ENCODE results near the gene CNGA1.
"Not testable (repeated sequence)": the region's sequence is repeated elsewhere in the genome, so short reads cannot be mapped to it uniquely, and the experiment has no call there.

The CNGA1 gene

GRCh38 chr4:48017108-48017571 is 659 bp upstream of the CNGA1 start:
- Histone ChIP-seq H3K27me3 (ENCODE audit: insufficient read depth, poor library complexity, severe bottlenecking) (no peaks in the 10 kb centered on the region), H3K27ac (ENCODE audit: poor library complexity, severe bottlenecking) (peak overlapping the region; percentile 65), H3K9me3 (ENCODE audit: severe bottlenecking) (no peaks in the 10 kb centered on the region), H3K4me3 (ENCODE audit: severe bottlenecking) (peak overlapping the region; percentile 58), H3K4me1 (ENCODE audit: insufficient read depth, poor library complexity, severe bottlenecking) (peaks cover 5% of the 10 kb centered on the region), H3K36me3 (ENCODE audit: low read depth) (no peaks in the 10 kb centered on the region)
- peak; percentile 80 for DNase-seq (ENCODE audit: low spot score)
- TF ChIP-seq CTCF (IDR thresholded peaks at IDR 0.05; ENCODE audit: poor library complexity, severe bottlenecking), result no peak
- peak; percentile 71 for ATAC-seq (ENCODE audit: low read depth)

GRCh38 chr4:48015678-48016077 is 803 bp downstream of the CNGA1 start:
- H3K27me3 ChIP-seq (ENCODE audit: insufficient read depth, poor library complexity, severe bottlenecking), result no peaks in the 10 kb centered on the region
- no peak overlapping the region for H3K27ac ChIP-seq (ENCODE audit: poor library complexity, severe bottlenecking)
- no peak overlapping the region for H3K4me3 ChIP-seq (ENCODE audit: severe bottlenecking)
- no peaks in the 10 kb centered on the region for H3K36me3 ChIP-seq (ENCODE audit: low read depth)
- ATAC-seq (ENCODE audit: low read depth) (no peak), DNase-seq (ENCODE audit: low spot score) (no peak)
- no peaks in the 10 kb centered on the region for H3K9me3 ChIP-seq (ENCODE audit: severe bottlenecking)
- TF ChIP-seq CTCF (IDR thresholded peaks at IDR 0.05; ENCODE audit: poor library complexity, severe bottlenecking), result no peak
- peaks cover 5% of the 10 kb centered on the region for H3K4me1 ChIP-seq (ENCODE audit: insufficient read depth, poor library complexity, severe bottlenecking)

GRCh38 chr4:48015216-48015615 is 1.3 kb downstream of the CNGA1 start:
- no peaks in the 10 kb centered on the region for H3K27me3 ChIP-seq (ENCODE audit: insufficient read depth, poor library complexity, severe bottlenecking)
- H3K27ac ChIP-seq (ENCODE audit: poor library complexity, severe bottlenecking), result no peak overlapping the region
- H3K4me3 ChIP-seq (ENCODE audit: severe bottlenecking), result no peak overlapping the region
- DNase-seq (ENCODE audit: low spot score) (no peak), ATAC-seq (ENCODE audit: low read depth) (no peak)
- no peak for TF ChIP-seq CTCF (IDR thresholded peaks at IDR 0.05; ENCODE audit: poor library complexity, severe bottlenecking)
- H3K9me3 ChIP-seq (ENCODE audit: severe bottlenecking), result no peaks in the 10 kb centered on the region
- no peaks in the 10 kb centered on the region for H3K36me3 ChIP-seq (ENCODE audit: low read depth)
- peaks cover 5% of the 10 kb centered on the region for H3K4me1 ChIP-seq (ENCODE audit: insufficient read depth, poor library complexity, severe bottlenecking)

GRCh38 chr4:48012824-48013223 is 3.7 kb downstream of the CNGA1 start:
- Histone ChIP-seq H3K27me3 (ENCODE audit: insufficient read depth, poor library complexity, severe bottlenecking) (no peaks in the 10 kb centered on the region), H3K4me1 (ENCODE audit: insufficient read depth, poor library complexity, severe bottlenecking) (peaks cover 4% of the 10 kb centered on the region), H3K9me3 (ENCODE audit: severe bottlenecking) (peaks cover 12% of the 10 kb centered on the region), H3K4me3 (ENCODE audit: severe bottlenecking) (no peak overlapping the region), H3K27ac (ENCODE audit: poor library complexity, severe bottlenecking) (no peak overlapping the region), H3K36me3 (ENCODE audit: low read depth) (no peaks in the 10 kb centered on the region)
- DNase-seq (ENCODE audit: low spot score), result no peak
- ATAC-seq (ENCODE audit: low read depth), result no peak
- TF ChIP-seq CTCF (IDR thresholded peaks at IDR 0.05; ENCODE audit: poor library complexity, severe bottlenecking), result no peak

- no peak overlapping the region for H3K4me3 ChIP-seq (ENCODE audit: severe bottlenecking)
- H3K27ac ChIP-seq (ENCODE audit: poor library complexity, severe bottlenecking), result no peak overlapping the region
- H3K36me3 ChIP-seq (ENCODE audit: low read depth), result no peaks in the 10 kb centered on the region
- H3K4me1 ChIP-seq (ENCODE audit: insufficient read depth, poor library complexity, severe bottlenecking), result no peaks in the 10 kb centered on the region
- TF ChIP-seq CTCF (IDR thresholded peaks at IDR 0.05; ENCODE audit: poor library complexity, severe bottlenecking), result no peak
- DNase-seq (ENCODE audit: low spot score), result no peak
- ATAC-seq (ENCODE audit: low read depth), result no peak
- H3K27me3 ChIP-seq (ENCODE audit: insufficient read depth, poor library complexity, severe bottlenecking), result peaks cover 2% of the 10 kb centered on the region
- H3K9me3 ChIP-seq (ENCODE audit: severe bottlenecking), result peaks cover 17% of the 10 kb centered on the region
These were observed 4.8 kb downstream of the CNGA1 start for GRCh38 chr4:48011722-48012121.

GRCh38 chr4:48010906-48011305 is 5.6 kb downstream of the CNGA1 start:
- not testable (repeated sequence) for H3K27ac ChIP-seq (ENCODE audit: poor library complexity, severe bottlenecking); H3K27me3 ChIP-seq (ENCODE audit: insufficient read depth, poor library complexity, severe bottlenecking); DNase-seq (ENCODE audit: low spot score); H3K36me3 ChIP-seq (ENCODE audit: low read depth); H3K4me1 ChIP-seq (ENCODE audit: insufficient read depth, poor library complexity, severe bottlenecking); H3K4me3 ChIP-seq (ENCODE audit: severe bottlenecking); ATAC-seq (ENCODE audit: low read depth)
- H3K9me3 ChIP-seq (ENCODE audit: severe bottlenecking), result peaks cover 17% of the 10 kb centered on the region
